GM19463 (cell line): Measurements from ENCODE around the gene ESD.

Experiments
- ATAC-seq: cut with Tn5 transposase; IDR thresholded peaks from one replicate; pipeline ENCODE4 v1.9.1; 2021; ENCODE audit warnings: mild to moderate bottlenecking, moderate library complexity; ENCODE audit not compliant: unreplicated experiment

Gene ESD

DNA sequence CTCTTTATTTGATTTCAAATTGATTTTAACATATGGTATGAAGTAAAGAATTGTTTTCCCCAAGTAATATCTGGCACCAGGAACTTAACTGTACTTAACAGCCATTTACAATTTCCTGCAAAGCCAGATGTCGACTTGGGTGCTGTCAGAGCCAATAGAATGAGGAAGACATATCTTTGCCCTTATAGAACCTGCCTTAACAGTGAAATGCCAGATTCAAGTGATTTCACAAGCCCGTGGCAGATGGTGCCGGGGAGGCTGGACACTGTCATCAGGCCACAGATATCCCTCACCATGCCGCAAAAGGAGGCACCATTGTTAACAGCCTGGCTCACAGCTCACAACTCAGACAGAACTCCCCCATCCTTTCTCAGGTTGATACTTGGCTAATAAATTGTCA lies 48.7 kb downstream of the ESD start:
- no peak for ATAC-seq

DNA sequence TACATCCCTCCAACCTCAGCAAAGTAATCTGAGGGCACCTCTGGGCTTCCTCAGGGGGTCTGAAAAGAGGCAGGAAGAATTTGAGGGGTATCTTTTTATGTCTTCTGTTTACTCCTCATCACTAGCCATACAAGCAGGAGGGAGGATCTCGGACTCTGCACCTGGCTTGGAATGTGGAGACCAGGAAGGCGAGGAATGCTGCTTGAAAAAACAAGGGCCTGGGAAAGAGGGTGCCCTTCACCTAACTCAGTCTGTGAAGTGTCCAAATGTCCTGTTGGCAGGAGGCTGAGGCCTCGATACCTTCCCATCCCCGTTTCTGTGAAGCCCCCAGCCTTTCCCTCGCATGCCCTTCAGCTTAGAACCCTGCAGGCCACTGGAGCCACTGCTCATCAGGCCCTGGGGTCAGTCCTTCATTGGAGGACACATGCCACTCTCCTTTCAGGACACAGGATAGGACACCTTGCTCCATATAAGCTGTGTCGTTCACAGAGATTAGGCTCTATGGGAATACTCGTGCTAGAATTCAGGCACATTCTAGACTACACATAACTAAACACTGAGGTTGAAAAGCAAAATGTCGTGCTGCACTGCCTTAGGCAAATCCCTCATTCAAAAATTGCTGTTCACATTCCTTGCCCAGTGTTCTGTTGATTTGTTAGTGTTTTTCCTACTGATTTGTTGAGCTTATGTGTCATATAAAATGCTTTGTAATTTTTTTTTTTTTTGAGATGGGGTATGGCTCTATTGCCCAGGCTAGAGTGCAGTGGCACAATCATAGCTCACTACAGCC lies 49.7 kb downstream of the ESD start:
- ATAC-seq = no peak

DNA sequence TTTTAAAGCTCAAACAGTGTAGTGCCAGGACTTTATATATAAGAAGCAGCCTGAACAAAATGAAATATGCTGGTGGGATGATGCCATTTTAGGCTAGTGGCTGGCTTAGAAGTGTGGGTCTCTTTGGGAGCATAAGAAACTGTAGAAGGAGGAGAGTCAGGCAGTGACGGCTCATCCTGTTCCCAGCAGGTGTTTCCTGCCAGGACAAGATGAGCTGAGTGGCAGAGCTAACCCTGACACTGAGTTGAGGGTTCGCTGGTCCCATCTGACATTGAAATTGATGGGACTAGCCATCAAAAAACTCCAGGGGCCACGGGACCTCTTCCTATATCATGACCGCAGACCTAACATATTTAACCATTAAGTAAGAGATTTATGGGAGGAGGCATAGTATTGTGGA lies 51.3 kb downstream of the ESD start:
- ATAC-seq = no peak

DNA sequence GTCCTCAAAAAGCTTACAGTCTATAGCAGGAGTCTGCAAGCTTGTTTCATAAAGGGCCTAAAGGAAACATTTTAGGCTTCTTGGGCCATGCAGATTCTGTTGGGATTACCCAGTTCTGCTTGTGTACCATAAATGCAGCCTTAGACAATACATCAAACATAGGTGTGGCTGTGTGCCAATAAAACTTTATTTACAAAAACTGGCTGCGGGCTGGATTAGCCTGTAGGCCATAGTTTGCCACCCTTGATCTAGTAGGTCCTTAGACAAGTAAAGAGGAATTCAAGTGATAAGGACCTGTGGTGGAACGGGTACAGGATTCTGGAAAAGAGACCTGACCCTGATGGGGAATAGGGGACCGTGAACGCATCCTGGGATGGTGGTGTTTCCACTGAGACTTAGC lies 51.9 kb downstream of the ESD start:
- ATAC-seq = no peak

DNA sequence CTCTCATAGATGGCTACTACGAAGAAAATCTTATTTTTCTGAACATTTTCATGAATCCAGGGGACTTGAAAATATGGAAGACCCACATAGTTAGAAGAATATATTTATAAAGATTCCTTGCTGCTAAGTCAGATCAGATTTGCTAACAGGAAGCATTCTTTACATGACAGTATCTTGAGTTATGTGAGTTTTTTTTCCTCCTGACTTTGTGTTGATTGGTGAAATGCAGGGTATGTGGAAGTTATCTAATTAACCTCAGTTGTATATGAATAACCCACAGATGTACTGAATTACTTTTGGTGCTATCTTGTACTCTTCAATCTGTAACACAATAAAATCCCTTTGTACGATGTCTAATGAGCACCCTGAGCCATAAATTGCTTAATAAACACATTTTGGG lies 53.8 kb downstream of the ESD start:
- no peak for ATAC-seq

DNA sequence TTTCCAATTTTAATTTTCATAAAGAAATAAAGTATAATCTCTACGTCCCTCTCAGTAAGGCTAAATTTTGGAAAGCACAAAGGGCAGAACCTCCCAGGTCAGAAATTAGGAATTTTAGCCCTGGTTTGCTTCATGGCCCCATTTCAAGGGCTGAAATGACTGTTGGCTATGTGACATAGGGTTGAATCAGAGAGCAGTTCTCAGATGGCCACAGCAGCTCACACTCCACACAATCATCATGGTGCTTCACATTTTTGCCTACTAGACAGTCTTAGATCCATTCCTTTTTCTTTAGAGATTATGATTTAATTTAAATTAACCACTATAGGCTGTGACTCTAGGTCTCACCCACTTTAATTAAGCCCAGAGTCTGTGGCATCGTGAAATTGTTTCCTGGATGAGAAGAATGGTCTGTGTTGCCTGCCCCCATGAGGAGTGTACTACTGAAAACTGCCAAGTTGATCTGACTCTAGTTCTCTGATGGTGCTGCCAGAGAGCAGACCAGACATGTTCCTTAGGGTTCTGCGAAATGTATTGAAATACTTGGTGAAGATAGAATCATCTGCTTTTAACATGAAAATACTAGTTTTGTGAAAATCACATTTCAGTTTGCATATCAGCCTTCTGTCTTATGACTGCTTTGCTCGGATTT lies 57.4 kb downstream of the ESD start:
- no peak for ATAC-seq

DNA sequence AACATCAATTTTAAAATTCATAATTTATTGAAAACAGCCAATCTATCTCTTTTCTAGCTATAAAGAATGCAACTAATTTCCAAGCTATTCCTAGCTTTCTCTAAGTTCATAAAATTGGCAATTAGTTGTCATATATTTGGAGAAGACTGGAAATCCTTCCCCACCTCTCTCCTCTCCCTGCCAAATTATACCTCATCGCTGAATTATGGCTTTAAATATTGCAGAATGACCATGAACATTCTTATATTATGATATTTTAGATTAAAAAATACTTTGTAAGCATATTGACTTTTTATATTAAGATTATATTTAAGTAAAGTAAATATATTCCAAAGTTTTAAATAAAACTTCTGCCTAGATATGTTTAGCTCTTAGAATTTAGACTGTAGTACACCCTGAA lies 58.2 kb downstream of the ESD start:
- no peak for ATAC-seq

DNA sequence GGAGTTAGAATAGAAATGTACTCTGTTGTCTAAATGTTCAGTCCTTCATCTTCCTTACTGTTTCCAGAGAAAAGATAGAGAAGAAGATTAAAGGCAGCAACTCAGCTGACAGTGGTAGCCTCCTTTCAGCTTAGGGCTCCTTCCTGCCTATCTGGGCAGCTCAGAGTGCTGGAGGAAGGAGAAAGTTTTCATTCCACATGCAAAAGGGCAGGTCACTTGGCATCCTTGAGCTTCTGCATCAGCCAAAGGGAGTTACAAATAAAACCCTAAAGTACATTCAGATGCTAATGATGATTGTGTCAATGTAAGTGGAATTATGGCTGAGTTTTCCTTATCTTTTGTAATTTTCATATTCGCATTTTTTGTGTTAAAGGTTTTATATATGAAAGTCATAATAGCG lies 58.9 kb downstream of the ESD start:
- no peak for ATAC-seq

DNA sequence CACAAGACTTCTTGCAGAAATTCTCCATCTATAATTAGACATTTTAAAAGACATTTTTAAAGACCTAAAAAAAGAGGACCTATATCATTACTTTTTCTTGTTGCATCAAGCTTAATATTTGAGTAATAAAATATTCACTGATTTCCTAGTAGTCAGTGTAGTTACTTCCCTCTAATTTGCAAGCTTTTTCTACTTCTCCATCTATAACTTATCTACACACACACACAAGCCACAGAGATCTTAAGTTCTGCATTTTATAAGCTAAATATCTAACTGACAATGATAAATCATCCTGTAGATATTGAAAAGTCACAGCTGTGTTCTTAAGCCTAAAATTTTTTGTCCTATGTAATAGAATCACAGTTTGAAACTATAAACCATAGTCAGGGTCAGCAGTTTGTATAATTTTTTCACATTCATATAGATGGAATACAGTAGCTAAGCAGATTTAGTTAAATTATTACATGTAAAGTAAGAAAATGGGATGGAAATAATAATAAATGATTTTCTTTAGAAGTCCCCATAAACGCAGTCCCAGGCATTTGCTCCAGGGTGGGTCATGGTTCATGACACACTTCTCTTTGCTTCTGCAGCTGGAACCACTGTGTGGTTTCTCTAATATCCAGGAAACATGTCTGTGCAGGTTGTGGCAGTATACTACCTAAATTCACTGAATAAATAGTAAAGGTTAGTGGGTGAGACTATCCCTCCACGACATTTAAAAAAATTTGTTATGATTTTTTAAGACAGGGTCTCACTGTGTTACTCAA lies 60.2 kb downstream of the ESD start:
- no peak for ATAC-seq

DNA sequence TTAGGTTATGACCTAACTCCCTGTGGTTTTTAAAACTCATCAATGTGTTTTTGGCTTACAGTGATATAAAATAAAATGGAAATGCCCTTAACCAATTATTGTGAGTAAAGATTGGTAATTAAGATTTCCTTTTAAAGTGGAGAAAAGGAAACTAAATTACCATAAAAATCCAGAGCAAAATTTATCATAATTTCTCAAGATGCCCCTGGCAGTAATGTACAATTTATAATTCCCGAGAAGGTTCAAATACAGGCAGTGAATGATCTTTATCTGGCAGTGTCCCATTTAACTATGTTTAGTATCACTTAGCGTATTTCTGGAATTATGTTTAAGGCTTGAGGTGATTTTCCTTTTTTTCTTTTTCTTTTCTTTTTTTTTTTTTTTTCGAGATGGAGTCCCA lies 61.5 kb downstream of the ESD start:
- no peak for ATAC-seq

DNA sequence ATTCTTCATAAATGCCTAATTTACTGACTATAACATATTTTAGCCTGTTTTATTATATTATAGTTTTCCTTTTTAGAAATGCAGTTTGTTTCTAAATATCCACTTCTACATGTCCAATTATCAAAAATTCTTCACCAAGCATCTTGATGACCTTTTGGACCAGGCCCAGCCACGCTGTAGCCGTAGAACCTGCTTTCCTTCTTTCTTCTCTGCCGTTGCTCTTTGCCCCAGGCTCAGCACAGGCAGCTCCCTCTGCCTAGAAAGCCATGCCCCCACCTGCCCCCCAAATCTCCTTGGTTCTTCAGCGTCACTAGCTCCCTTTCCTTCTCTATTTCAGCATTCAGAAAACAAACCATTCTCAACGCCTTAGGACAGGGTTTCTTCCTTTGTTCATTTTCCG lies 65.4 kb downstream of the ESD start:
- no peak for ATAC-seq

DNA sequence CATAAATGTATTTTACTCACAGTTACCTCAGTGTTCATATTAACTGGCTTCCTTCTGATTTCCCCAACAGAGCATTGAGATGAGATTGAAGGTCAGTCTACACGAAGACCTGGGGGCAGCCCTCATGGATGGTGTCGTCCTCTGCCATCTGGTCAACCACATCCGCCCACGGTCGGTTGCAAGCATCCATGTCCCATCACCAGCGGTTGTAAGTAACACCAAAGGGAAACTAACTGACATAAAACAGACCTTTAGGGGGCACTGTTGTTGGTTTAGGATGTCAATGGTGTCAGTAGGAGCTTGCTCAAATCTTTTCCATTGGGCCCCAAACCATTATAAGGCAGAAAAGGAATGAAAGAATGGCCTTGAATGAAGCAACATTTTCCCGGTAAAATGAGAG lies 68.2 kb downstream of the ESD start:
- ATAC-seq = no peak

DNA sequence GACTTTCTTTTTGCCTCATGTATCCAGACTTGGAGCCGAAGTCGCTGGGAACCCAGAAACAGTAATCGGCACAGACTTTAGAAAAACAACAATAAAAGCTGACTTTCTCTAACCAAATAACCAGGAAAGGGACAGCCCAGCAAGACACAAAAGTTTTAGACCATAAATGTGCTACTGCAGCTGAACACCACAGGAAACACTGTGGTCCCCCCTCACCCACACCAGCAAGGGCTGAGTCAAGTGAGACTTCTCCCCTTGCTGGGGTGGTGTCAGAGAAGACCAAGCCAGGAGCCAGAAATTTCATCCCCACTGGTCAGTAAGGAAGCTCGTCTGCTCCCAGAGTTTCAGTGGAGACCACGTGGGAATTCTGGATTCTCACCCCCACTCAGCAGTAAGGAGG lies 70.6 kb downstream of the ESD start:
- no peak for ATAC-seq
